ENCODE measurements around the gene SLC6A2. TPM values are rescaled to one million over a fixed set of nuclear protein-coding genes. Genes with fewer than 3 reads are reported as not detected.
A peak's percentile ranks its signal among the peaks of the same experiment; 100 is the strongest.

Gene SLC6A2
- total RNA-seq, 1 donor from 2014 or later = 0.34 TPM

- TF ChIP-seq CTCF (IDR thresholded peaks at IDR 0.05; ENCODE audit: unreplicated experiment) = no peak
- H3K9me3 Mint-ChIP-seq = no peaks in the 10 kb centered on the region
- H3K4me3 Mint-ChIP-seq = no peak overlapping the region
- H3K27me3 Mint-ChIP-seq (ENCODE audit: low read depth) = peaks cover 42% of the 10 kb centered on the region
- peaks cover 24% of the 10 kb centered on the region for H3K4me1 Mint-ChIP-seq
- no peak overlapping the region for H3K27ac Mint-ChIP-seq
- H3K36me3 Mint-ChIP-seq = no peaks in the 10 kb centered on the region
- no peak for DNase-seq (ENCODE audit: low spot score in 2 of 2, unreplicated experiment in 2 of 2)
Measured at GRCh38 chr16:55657616-55658015, 1.8 kb downstream of the SLC6A2 start.

GRCh38 chr16:55658898-55659420 lies 3.2 kb downstream of the SLC6A2 start:
- Mint-ChIP-seq H3K4me1 (peaks cover 38% of the 10 kb centered on the region), H3K9me3 (peaks cover 7% of the 10 kb centered on the region), H3K27ac (no peak overlapping the region), H3K4me3 (no peak overlapping the region), H3K27me3 (ENCODE audit: low read depth) (peaks cover 42% of the 10 kb centered on the region), H3K36me3 (no peaks in the 10 kb centered on the region)
- no peak for TF ChIP-seq CTCF (IDR thresholded peaks at IDR 0.05; ENCODE audit: unreplicated experiment)
- DNase-seq (ENCODE audit: low spot score in 2 of 2, unreplicated experiment in 2 of 2) = no peak

GRCh38 chr16:55660026-55660425 lies 4.2 kb downstream of the SLC6A2 start:
- Mint-ChIP-seq H3K27me3 (ENCODE audit: low read depth) (peaks cover 42% of the 10 kb centered on the region), H3K4me3 (no peak overlapping the region), H3K27ac (no peak overlapping the region), H3K36me3 (no peaks in the 10 kb centered on the region), H3K9me3 (peaks cover 7% of the 10 kb centered on the region), H3K4me1 (peaks cover 45% of the 10 kb centered on the region)
- TF ChIP-seq CTCF (IDR thresholded peaks at IDR 0.05; ENCODE audit: unreplicated experiment) = no peak
- no peak for DNase-seq (ENCODE audit: low spot score in 2 of 2, unreplicated experiment in 2 of 2)

- Mint-ChIP-seq H3K9me3 (peaks cover 7% of the 10 kb centered on the region), H3K36me3 (no peaks in the 10 kb centered on the region), H3K27me3 (ENCODE audit: low read depth) (peaks cover 42% of the 10 kb centered on the region), H3K4me1 (peaks cover 45% of the 10 kb centered on the region), H3K27ac (no peak overlapping the region), H3K4me3 (no peak overlapping the region)
- no peak for DNase-seq (ENCODE audit: low spot score in 2 of 2, unreplicated experiment in 2 of 2)
- no peak for TF ChIP-seq CTCF (IDR thresholded peaks at IDR 0.05; ENCODE audit: unreplicated experiment)
Measured at GRCh38 chr16:55660828-55661227, 5.0 kb downstream of the SLC6A2 start.

- no peak for TF ChIP-seq CTCF (IDR thresholded peaks at IDR 0.05; ENCODE audit: unreplicated experiment)
Measured at GRCh38 chr16:55661941-55662643, 6.3 kb downstream of the SLC6A2 start.

More at GRCh38 chr16:55661941-55662643, 6.3 kb downstream of the SLC6A2 start:
- peaks cover 7% of the 10 kb centered on the region for H3K9me3 Mint-ChIP-seq
- H3K36me3 Mint-ChIP-seq = no peaks in the 10 kb centered on the region
- H3K4me3 Mint-ChIP-seq = no peak overlapping the region
- DNase-seq (ENCODE audit: low spot score in 2 of 2, unreplicated experiment in 2 of 2) = no peak
- peaks cover 42% of the 10 kb centered on the region for H3K4me1 Mint-ChIP-seq
- H3K27ac Mint-ChIP-seq = peak overlapping the region; percentile 85
- H3K27me3 Mint-ChIP-seq (ENCODE audit: low read depth) = peaks cover 31% of the 10 kb centered on the region
